Cardiac muscle cell (in vitro differentiated cells and primary cell): ENCODE measurements around the gene P4HA2. TPM values are rescaled to one million over a fixed set of nuclear protein-coding genes. Genes with fewer than 3 reads are reported as not detected.
A peak's percentile ranks its signal among the peaks of the same experiment; 100 is the strongest.

Source experiments
- DNase-seq, 2 donors: peaks; one replicate each; pipeline versions ENCODE4 v3.0.0 to v3.0.0-alpha.2; 2010 to 2017; ENCODE audit warnings: low read depth in 1 of 2, low spot score in 1 of 2
- H3K27ac ChIP-seq: fragments of 200-600 bp; sonication (generic); 2 replicates; pipeline ENCODE4 v1.5.1; 2016
- H3K27me3 ChIP-seq: fragments of 200-600 bp; sonication (generic); 2 replicates; pipeline ENCODE4 v1.6.0; 2016; ENCODE audit warnings: control low read depth
- H3K36me3 ChIP-seq: fragments of 200-600 bp; sonication (generic); 2 replicates; pipeline ENCODE4 v1.5.1; 2016; ENCODE audit warnings: control low read depth
- H3K4me1 ChIP-seq: fragments of 200-600 bp; sonication (generic); 2 replicates; pipeline ENCODE4 v1.8.1; 2017; ENCODE audit warnings: low read depth, mild to moderate bottlenecking, mixed run types
- H3K4me3 ChIP-seq: fragments of 200-600 bp; sonication (generic); 2 replicates; pipeline ENCODE4 v1.5.1; 2016; ENCODE audit warnings: mild to moderate bottlenecking
- H3K9me3 ChIP-seq: fragments of 200-600 bp; sonication (generic); 2 replicates; pipeline ENCODE4 v1.5.1; 2017; ENCODE audit warnings: low read depth, mild to moderate bottlenecking, control low read depth
- CTCF ChIP-seq: IDR thresholded peaks from 2 replicates; pipeline ENCODE4 v1.5.1; 2012; ENCODE audit warnings: low read depth, mild to moderate bottlenecking, low read length
- polyA plus RNA-seq: library from polyadenylated mRNA; unstranded; fragments of >200 nt; fragmentation: Nextera tagmentation; extraction: Ambion mirVana; gene quantifications from 2 replicates; pipeline ENCODE4 v1.2.1, GENCODE V29; 2016
- total RNA-seq: library from RNA; depleted of rRNA; stranded (reverse); fragments of >200 nt; gene quantifications from 2 replicates; pipeline ENCODE4 v1.2.3, GENCODE V29; 2016

Gene P4HA2
- total and polyA plus RNA-seq, 2 experiments from 2014 or later, result 41.0 to 65.5 TPM

- Histone ChIP-seq H3K4me1 (no peaks in the 10 kb centered on the region), H3K27me3 (no peaks in the 10 kb centered on the region), H3K36me3 (no peaks in the 10 kb centered on the region), H3K4me3 (no peak overlapping the region), H3K27ac (no peak overlapping the region), H3K9me3 (no peaks in the 10 kb centered on the region)
- peak; percentile 89 for TF ChIP-seq CTCF
- DNase-seq, result peak; percentile 74 to 77
Measured at GRCh38 chr5:132238169-132238744, 10.6 kb upstream of the P4HA2 start.

- Histone ChIP-seq H3K9me3 (no peaks in the 10 kb centered on the region), H3K36me3 (no peaks in the 10 kb centered on the region), H3K4me1 (no peaks in the 10 kb centered on the region), H3K27ac (no peak overlapping the region), H3K27me3 (no peaks in the 10 kb centered on the region), H3K4me3 (no peak overlapping the region)
- TF ChIP-seq CTCF, result no peak
- DNase-seq, result no peak
Measured at GRCh38 chr5:132237670-132238069, 10.0 kb upstream of the P4HA2 start.

- DNase-seq, result no peak
- Histone ChIP-seq H3K27me3 (no peaks in the 10 kb centered on the region), H3K4me3 (no peak overlapping the region), H3K36me3 (no peaks in the 10 kb centered on the region), H3K9me3 (no peaks in the 10 kb centered on the region), H3K27ac (no peak overlapping the region), H3K4me1 (no peaks in the 10 kb centered on the region)
- TF ChIP-seq CTCF, result no peak
Measured at GRCh38 chr5:132237141-132237540, 9.5 kb upstream of the P4HA2 start.

DNA sequence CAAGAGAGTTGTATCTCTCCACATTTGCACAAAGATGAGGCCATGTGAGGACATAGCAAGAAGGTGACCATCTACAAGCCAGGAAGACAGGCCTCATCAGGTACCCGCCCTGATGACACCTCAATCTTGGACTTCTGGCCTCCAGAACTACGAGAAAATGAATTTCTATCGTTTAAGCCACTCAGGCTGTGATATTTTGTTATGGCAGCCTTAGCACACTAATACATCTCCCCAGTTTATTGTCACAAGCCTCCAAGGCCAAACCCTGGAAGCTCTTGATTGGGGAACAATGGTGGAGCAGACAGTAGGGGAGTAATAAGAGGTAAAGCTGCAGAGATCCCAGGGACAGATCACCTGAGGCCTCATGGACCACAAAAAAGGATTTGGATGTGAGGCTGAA is 7.7 kb upstream of the P4HA2 start:
- Histone ChIP-seq H3K27ac (no peak overlapping the region), H3K4me1 (no peaks in the 10 kb centered on the region), H3K4me3 (no peak overlapping the region), H3K9me3 (no peaks in the 10 kb centered on the region), H3K36me3 (no peaks in the 10 kb centered on the region), H3K27me3 (no peaks in the 10 kb centered on the region)
- no peak for DNase-seq
- TF ChIP-seq CTCF, result no peak

GRCh38 chr5:132234684-132235062 is 7.0 kb upstream of the P4HA2 start:
- DNase-seq, result no peak
- no peak overlapping the region for H3K4me3 ChIP-seq
- H3K9me3 ChIP-seq, result no peaks in the 10 kb centered on the region
- no peaks in the 10 kb centered on the region for H3K27me3 ChIP-seq
- H3K27ac ChIP-seq, result no peak overlapping the region
- no peaks in the 10 kb centered on the region for H3K4me1 ChIP-seq
- H3K36me3 ChIP-seq, result no peaks in the 10 kb centered on the region
- no peak for TF ChIP-seq CTCF
